ENCODE measurements around the gene MED22. TPM values are rescaled to one million over a fixed set of nuclear protein-coding genes. Genes with fewer than 3 reads are reported as not detected.
"Not testable (repeated sequence)": the region's sequence is repeated elsewhere in the genome, so short reads cannot be mapped to it uniquely, and the experiment has no call there.

Gene MED22
- total RNA-seq, 1 donor from 2014 or later, result 52.2 TPM

DNA sequence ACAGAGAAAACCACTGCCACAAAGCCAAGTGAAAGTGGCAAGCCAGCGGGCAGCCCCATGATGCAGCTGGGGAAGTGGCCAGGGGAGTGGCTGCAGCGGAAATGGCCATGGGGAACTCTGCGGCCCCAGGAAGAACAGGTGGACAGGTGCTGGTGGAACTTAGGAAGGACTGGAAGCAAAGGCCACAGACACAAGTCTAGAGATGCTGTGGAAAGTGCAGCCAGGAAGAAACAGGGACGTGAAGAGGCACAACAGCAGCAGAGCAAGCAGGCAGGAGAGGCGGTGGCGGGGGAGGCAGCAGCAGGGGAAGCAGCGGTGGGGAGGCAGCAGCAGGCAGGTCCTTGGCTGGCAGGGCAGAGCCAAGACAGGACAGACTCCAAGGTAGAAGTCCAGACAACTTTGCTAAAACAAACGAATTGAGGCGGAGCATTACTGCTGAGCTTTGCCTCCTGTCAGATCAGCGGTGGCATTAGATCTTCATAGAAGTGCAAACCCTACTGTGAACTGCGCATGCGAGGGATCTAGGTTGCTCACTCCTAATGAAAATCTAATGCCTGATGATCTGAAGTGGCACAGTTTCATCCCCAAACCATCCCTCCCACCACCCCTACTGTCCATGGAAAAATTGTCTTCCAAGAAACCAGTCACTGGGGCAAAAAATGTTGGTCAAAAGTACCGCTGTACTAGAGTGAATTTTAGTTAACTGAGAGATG, 23.8 kb downstream of the MED22 start:
- DNase-seq (ENCODE audit: low spot score in 2 of 2), result peak in 1 of 2 donors; percentile 37
- intact Hi-C loops (cut with DNase I), result no loop called here
- Histone ChIP-seq H3K9me3 (no peaks in the 10 kb centered on the region), H3K4me3 (no peak overlapping the region), H3K27ac (no peak overlapping the region), H3K36me3 (no peaks in the 10 kb centered on the region), H3K4me1 (no peaks in the 10 kb centered on the region), H3K27me3 (no peaks in the 10 kb centered on the region)
- TF ChIP-seq, protein P1, sequence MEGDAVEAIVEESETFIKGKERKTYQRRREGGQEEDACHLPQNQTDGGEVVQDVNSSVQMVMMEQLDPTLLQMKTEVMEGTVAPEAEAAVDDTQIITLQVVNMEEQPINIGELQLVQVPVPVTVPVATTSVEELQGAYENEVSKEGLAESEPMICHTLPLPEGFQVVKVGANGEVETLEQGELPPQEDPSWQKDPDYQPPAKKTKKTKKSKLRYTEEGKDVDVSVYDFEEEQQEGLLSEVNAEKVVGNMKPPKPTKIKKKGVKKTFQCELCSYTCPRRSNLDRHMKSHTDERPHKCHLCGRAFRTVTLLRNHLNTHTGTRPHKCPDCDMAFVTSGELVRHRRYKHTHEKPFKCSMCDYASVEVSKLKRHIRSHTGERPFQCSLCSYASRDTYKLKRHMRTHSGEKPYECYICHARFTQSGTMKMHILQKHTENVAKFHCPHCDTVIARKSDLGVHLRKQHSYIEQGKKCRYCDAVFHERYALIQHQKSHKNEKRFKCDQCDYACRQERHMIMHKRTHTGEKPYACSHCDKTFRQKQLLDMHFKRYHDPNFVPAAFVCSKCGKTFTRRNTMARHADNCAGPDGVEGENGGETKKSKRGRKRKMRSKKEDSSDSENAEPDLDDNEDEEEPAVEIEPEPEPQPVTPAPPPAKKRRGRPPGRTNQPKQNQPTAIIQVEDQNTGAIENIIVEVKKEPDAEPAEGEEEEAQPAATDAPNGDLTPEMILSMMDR (IDR thresholded peaks at IDR 0.05), result no peak

DNA sequence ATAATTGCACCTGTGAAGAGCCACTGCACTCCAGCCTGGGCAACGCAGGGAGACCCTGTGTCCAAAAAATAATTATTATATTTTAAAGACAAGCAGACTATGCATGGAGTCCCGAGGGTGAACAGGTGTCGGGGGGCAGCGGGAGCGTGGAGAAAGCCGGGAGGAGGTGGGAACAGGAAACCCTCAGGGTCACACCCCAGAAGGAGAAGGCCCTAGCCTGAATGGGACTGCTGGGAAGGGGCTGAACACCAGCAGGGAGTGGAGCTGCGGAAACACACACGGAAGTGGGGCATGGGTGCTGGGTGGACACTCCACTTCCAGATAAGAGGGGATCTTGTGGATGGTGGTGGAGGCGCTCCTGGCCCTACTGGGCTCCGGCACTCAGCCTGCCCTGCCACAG, 24.7 kb downstream of the MED22 start:
- TF ChIP-seq, protein P1 (IDR thresholded peaks at IDR 0.05), result no peak
- no peak overlapping the region for H3K27ac ChIP-seq
- no peaks in the 10 kb centered on the region for H3K36me3 ChIP-seq
- no peaks in the 10 kb centered on the region for H3K27me3 ChIP-seq
- DNase-seq (ENCODE audit: low spot score in 2 of 2), result peak in 1 of 2 donors; percentile 16
- no peaks in the 10 kb centered on the region for H3K9me3 ChIP-seq
- intact Hi-C loops (cut with DNase I), result no loop called here
- no peaks in the 10 kb centered on the region for H3K4me1 ChIP-seq
- no peak overlapping the region for H3K4me3 ChIP-seq

DNA sequence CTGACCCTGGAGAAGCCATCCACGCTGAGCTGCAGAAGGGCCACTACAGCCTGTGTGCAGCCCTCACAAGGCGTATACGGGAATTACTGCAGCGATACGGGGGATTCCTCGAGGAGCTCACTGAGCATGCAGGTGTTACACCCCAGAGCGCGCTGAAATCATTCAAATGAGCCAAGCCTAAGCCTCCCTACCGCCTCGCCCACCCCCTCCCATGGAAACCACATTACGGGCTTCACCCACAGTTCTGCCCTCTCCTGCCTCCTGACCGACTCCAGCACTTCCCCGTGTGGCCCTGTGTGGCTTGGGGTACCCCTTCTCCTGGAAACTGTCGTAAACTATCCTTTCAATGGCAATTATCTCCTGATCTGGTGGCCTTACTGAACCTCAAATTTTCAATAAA, 25.2 kb downstream of the MED22 start:
- Histone ChIP-seq H3K4me3 (no peak overlapping the region), H3K27ac (no peak overlapping the region), H3K9me3 (no peaks in the 10 kb centered on the region), H3K27me3 (no peaks in the 10 kb centered on the region), H3K4me1 (no peaks in the 10 kb centered on the region), H3K36me3 (no peaks in the 10 kb centered on the region)
- intact Hi-C loops (cut with DNase I), result no loop called here
- TF ChIP-seq, protein P1 (IDR thresholded peaks at IDR 0.05), result no peak
- DNase-seq (ENCODE audit: low spot score in 2 of 2), result peak in 1 of 2 donors; percentile 5

DNA sequence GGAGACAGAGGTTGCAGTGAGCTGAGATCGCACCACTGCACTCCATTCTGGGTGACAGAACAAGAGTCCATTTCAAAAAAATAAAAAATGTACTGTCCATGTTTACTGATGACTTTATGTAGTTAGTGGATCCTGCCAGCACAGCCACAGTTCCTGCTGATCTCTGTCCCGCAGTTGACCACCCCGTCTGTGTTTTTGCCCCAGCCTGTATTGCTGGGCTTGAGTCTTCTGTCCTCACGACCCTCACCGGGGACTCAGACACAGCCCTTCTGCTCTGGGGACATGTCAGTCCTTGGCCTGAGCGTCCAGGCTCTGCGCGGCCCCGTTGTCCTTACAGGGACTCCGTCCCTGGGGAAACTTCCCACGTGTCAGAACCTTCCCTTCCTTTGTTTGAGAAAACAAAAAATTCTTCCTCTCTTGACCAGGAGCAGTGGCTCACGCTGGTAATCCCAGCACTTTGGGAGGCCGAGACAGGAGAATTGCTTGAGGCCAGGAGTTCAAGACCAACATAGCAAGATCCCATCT, 26.5 kb downstream of the MED22 start:
- Histone ChIP-seq H3K9me3 (no peaks in the 10 kb centered on the region), H3K27ac (no peak overlapping the region), H3K4me3 (no peak overlapping the region), H3K4me1 (no peaks in the 10 kb centered on the region), H3K27me3 (no peaks in the 10 kb centered on the region), H3K36me3 (no peaks in the 10 kb centered on the region)
- intact Hi-C loops (cut with DNase I), result no loop called here
- TF ChIP-seq, protein P1 (IDR thresholded peaks at IDR 0.05), result no peak
- peak in 1 of 2 donors; percentile 18 for DNase-seq (ENCODE audit: low spot score in 2 of 2)

DNA sequence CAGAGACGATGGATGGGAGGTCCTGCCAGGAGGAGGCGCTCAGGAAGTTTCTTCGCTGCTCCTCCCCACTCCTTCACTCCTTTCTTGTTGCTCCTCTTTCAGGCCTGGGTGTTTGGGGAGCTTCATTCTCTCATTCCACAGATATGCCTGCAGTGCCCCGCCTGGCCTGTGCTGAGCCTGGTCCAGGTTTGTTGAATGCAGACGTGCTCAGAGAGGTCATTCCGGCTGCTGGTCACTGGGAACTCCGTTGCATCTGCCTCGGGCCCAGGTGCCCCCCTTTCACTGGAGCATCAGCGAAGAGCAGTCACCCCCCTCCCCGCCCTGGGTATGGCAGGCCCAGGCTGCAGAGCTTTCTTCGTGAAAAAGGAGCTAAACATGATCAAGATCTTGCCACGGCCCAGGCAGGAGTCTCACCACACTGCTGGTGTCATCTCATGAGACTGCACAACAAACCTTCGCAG, 27.5 kb downstream of the MED22 start:
- DNase-seq (ENCODE audit: low spot score in 2 of 2), result peak in 1 of 2 donors; percentile 39
- H3K27ac ChIP-seq, result no peak overlapping the region
- H3K36me3 ChIP-seq, result no peaks in the 10 kb centered on the region
- H3K4me1 ChIP-seq, result no peaks in the 10 kb centered on the region
- no peak overlapping the region for H3K4me3 ChIP-seq
- H3K9me3 ChIP-seq, result no peaks in the 10 kb centered on the region
- intact Hi-C loops (cut with DNase I), result no loop called here
- H3K27me3 ChIP-seq, result no peaks in the 10 kb centered on the region
- TF ChIP-seq, protein P1 (IDR thresholded peaks at IDR 0.05), result no peak

DNA sequence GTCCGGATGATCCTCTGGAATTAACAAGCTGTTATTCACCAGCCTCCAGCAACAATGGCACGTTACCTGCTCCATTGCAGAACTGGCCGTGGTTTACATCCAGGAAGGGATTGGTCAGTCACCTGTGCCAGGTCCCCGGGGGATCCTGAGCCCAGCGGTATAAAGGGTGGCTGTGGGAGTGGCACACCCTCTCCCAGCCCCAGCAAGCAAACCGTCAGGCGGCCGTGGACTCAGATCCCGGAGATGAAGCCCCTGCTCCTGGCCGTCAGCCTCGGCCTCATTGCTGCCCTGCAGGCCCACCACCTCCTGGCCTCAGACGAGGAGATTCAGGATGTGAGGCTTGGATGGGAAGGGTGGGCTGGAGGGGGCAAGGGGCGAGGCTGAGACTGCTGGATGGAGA, 30.4 kb downstream of the MED22 start:
- H3K27me3 ChIP-seq; H3K4me3 ChIP-seq; H3K36me3 ChIP-seq; H3K27ac ChIP-seq; intact Hi-C loops (cut with DNase I); H3K9me3 ChIP-seq; H3K4me1 ChIP-seq: not testable (repeated sequence)
- DNase-seq (ENCODE audit: low spot score in 2 of 2), result peak in 1 of 2 donors; percentile 46

Measured in ascending aorta (tissue), 2 donors.